Osteoblast (primary cell): ENCODE results near the gene MRGPRX4. TPM values are rescaled to one million over a fixed set of nuclear protein-coding genes. Genes with fewer than 3 reads are reported as not detected.
"Not testable (repeated sequence)": the region's sequence is repeated elsewhere in the genome, so short reads cannot be mapped to it uniquely, and the experiment has no call there.

Source experiments
- DNase-seq: peaks from one replicate; pipeline ENCODE4 v3.0.0; 2011; ENCODE audit warnings: low spot score, mixed read lengths; ENCODE audit not compliant: insufficient read length; ENCODE audit errors: missing footprints
- H2AFZ ChIP-seq: 2 replicates; pipeline ENCODE4 v1.6.0; 2011; ENCODE audit warnings: mild to moderate bottlenecking, low read length
- H3K27ac ChIP-seq: 2 replicates; pipeline ENCODE4 v1.5.1; 2011; ENCODE audit warnings: mild to moderate bottlenecking, low read depth, low read length, moderate library complexity
- H3K27me3 ChIP-seq: 2 replicates; pipeline ENCODE4 v1.6.0; 2012; ENCODE audit warnings: mild to moderate bottlenecking, control low read depth, inconsistent platforms, low read length, moderate library complexity; ENCODE audit not compliant: insufficient read depth
- H3K36me3 ChIP-seq: 2 replicates; pipeline ENCODE4 v1.5.1; 2011; ENCODE audit warnings: mild to moderate bottlenecking, low read length, control low read depth, moderate library complexity; ENCODE audit not compliant: insufficient read depth
- H3K4me1 ChIP-seq: 2 replicates; pipeline ENCODE4 v1.5.1; 2011; ENCODE audit warnings: mild to moderate bottlenecking, low read length, control low read depth, moderate library complexity; ENCODE audit not compliant: insufficient read depth
- H3K4me2 ChIP-seq: 2 replicates; pipeline ENCODE4 v1.6.0; 2011; ENCODE audit warnings: mild to moderate bottlenecking, low read length; ENCODE audit not compliant: insufficient read depth
- H3K4me3 ChIP-seq: fragments of 200-600 bp; sonication (generic); 3 replicates; pipeline ENCODE4 v1.5.1; 2012; ENCODE audit warnings: mild to moderate bottlenecking, low read length, inconsistent platforms; ENCODE audit not compliant: insufficient read depth
- H3K79me2 ChIP-seq: 2 replicates; pipeline ENCODE4 v1.6.0; 2012; ENCODE audit warnings: mild to moderate bottlenecking, low read length, control low read depth, inconsistent platforms; ENCODE audit not compliant: insufficient read depth
- H3K9me3 ChIP-seq: 2 replicates; pipeline ENCODE4 v1.5.1; 2011; ENCODE audit warnings: low read depth, low read length, control low read depth
- H4K20me1 ChIP-seq: 2 replicates; pipeline ENCODE4 v1.6.0; 2012; ENCODE audit warnings: mild to moderate bottlenecking, low read length, control low read depth; ENCODE audit not compliant: insufficient read depth
- total RNA-seq: library from RNA; depleted of rRNA; stranded (reverse); fragments of >200 nt; gene quantifications from 2 replicates; pipeline ENCODE4 v1.2.3, GENCODE V29; 2012
- TF ChIP-seq, protein P1 (sequence below): IDR thresholded peaks from 2 replicates; pipeline ENCODE4 v1.5.1; 2011; ENCODE audit warnings: mild to moderate bottlenecking, low read depth, low read length, moderate library complexity; ENCODE audit errors: extremely low read depth

MRGPRX4 gene
- total RNA-seq, 1 donor: not detected

DNA sequence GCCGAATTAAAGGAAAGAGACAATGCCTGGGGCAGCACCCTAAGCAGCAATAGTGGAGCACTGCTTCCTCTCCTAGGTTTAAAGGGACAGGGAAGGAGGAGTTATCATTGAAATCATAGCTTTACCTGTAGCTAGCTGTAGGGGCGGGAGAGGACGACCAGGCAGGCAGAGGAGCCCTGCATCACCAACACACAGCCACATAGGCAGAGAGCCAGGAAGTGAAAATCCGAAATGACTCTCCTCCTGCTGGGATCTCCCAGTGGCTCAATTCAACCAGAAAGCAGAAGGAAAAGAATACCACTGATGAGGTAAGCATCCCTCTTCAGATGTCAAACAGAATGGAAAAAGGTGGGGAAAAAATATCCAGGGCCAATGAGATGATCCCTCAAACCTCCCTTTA, 20.4 kb downstream of the MRGPRX4 start:
- Histone ChIP-seq H3K36me3 (no peaks in the 10 kb centered on the region), H4K20me1 (no peaks in the 10 kb centered on the region)

DNA sequence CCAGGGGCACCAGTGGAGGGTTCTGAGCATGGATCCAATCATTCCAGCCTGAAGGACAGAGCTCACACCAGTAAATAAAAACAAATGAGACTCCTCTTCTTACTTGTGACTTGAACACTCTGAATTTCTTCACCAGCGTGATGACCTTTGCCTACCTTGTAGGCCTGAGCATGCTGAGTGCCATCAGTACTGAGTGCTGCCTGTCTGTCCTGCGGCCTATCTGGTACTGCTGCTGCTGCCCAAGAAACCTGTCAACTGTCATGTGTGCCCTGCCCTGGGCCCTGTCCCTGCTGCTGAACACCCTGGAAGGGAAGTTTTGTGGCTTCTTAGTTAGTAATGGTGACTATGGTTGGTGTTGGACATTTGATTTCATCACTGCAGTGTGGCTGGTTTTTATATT, 23.9 kb downstream of the MRGPRX4 start:
- TF ChIP-seq, protein P1, sequence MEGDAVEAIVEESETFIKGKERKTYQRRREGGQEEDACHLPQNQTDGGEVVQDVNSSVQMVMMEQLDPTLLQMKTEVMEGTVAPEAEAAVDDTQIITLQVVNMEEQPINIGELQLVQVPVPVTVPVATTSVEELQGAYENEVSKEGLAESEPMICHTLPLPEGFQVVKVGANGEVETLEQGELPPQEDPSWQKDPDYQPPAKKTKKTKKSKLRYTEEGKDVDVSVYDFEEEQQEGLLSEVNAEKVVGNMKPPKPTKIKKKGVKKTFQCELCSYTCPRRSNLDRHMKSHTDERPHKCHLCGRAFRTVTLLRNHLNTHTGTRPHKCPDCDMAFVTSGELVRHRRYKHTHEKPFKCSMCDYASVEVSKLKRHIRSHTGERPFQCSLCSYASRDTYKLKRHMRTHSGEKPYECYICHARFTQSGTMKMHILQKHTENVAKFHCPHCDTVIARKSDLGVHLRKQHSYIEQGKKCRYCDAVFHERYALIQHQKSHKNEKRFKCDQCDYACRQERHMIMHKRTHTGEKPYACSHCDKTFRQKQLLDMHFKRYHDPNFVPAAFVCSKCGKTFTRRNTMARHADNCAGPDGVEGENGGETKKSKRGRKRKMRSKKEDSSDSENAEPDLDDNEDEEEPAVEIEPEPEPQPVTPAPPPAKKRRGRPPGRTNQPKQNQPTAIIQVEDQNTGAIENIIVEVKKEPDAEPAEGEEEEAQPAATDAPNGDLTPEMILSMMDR: no peak
- H3K9me3 ChIP-seq: no peaks in the 10 kb centered on the region
- no peak for DNase-seq

More for the DNA sequence above, 20.4 kb downstream of the MRGPRX4 start:
- TF ChIP-seq, protein P1: no peak
- Histone ChIP-seq H3K79me2 (no peaks in the 10 kb centered on the region), H3K9me3 (no peaks in the 10 kb centered on the region), H3K27ac (no peak overlapping the region), H3K27me3 (no peaks in the 10 kb centered on the region), H3K4me1 (no peaks in the 10 kb centered on the region), H3K4me3 (no peak overlapping the region), H2AFZ (no peak overlapping the region), H3K4me2 (no peak overlapping the region)
- no peak for DNase-seq

DNA sequence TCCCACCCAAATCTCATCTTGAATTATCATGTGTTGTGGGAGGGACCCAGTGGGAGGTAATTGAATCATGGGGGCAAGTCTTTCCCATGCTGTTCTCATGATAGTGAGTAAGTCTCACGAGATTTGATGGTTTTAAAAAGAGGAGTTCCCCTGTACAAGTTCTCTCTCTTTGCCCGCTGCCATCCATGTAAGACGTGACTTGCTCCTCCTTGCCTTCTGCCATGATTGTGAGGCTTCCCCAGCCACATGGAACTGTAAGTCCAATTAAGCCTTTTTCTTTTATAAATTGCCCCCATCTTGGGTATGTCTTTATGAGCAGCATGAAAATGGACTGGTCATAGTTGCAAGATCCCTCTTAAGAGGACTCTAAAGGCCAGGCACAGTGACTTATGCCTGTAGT, 25.1 kb downstream of the MRGPRX4 start:
- DNase-seq: not testable (repeated sequence)

More for the DNA sequence above, 23.9 kb downstream of the MRGPRX4 start:
- no peak overlapping the region for H3K4me2 ChIP-seq
- H3K27me3 ChIP-seq: no peaks in the 10 kb centered on the region
- H3K4me1 ChIP-seq: no peaks in the 10 kb centered on the region
- no peak overlapping the region for H2AFZ ChIP-seq
- H3K27ac ChIP-seq: no peak overlapping the region
- no peaks in the 10 kb centered on the region for H4K20me1 ChIP-seq
- no peak overlapping the region for H3K4me3 ChIP-seq
- no peaks in the 10 kb centered on the region for H3K79me2 ChIP-seq
- H3K36me3 ChIP-seq: no peaks in the 10 kb centered on the region

DNA sequence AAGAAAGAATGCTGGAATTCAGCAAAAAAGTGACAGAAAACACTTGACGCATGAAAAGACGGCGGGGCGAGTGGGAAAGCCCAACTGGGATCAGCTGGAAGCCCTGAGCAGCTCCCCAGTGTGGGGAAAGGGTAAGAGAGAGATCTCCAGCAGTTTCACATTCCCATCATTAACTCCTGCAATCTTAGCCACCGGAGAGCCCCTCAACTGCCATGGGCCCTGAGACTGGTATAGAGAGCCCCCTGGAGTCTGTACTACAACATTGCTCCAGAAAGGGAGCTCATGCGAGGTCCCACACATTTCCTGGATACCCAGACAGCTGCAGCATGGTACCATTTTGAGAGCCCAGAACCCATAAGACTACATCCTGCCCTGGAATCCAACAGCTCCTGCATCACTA, 31.1 kb downstream of the MRGPRX4 start:
- Histone ChIP-seq H3K79me2 (no peaks in the 10 kb centered on the region), H3K27ac (no peak overlapping the region), H3K36me3 (no peaks in the 10 kb centered on the region), H4K20me1 (no peaks in the 10 kb centered on the region), H3K4me3 (no peak overlapping the region), H3K27me3 (no peaks in the 10 kb centered on the region), H3K4me1 (no peaks in the 10 kb centered on the region), H2AFZ (peak overlapping the region; percentile 16), H3K9me3 (no peaks in the 10 kb centered on the region), H3K4me2 (no peak overlapping the region)
- peak; percentile 73 for DNase-seq
- TF ChIP-seq, protein P1: peak; percentile 38

More for the DNA sequence above, 25.1 kb downstream of the MRGPRX4 start:
- not testable (repeated sequence) for H3K4me1 ChIP-seq, H3K36me3 ChIP-seq, H3K4me3 ChIP-seq, H2AFZ ChIP-seq, H3K27ac ChIP-seq, H3K9me3 ChIP-seq, H3K4me2 ChIP-seq, H3K27me3 ChIP-seq, H3K79me2 ChIP-seq, H4K20me1 ChIP-seq
